ENCODE results near the gene CENPB. TPM values are rescaled to one million over a fixed set of nuclear protein-coding genes. Genes with fewer than 3 reads are reported as not detected.

The CENPB gene
- total and polyA plus RNA-seq, 11 donors = 56.2 to 122 (median 75.3) TPM

DNA sequence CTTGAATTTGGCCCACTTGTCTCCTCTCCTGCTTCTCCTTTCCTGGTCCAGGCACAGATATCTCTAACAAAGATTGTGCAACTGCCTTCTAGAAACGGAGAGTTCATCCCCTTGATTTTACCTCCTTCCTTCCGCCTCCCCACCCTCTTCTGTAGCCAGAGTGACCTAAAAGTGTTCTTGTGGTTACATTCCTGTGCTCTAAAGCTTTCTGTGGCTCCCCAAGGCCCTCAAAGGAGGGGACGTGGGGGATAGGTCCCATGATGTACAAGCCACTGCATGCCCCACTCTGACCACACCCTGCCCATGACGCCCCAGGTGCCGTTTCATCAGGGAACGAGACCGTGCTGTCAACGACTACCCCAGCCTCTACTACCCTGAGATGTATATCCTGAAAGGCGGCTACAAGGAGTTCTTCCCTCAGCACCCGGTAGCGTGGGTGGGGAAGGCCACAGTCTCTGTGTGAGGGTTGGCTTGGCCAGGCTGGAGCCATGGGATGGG is 17.8 kb upstream of the CENPB start:
- intact Hi-C loops (cut with DNase I) = no loop called here
- Histone ChIP-seq H3K36me3 (peaks cover 0 to 67% (median 27%) of the 10 kb centered on the region in 9 donors), H3K27me3 (no peaks in the 10 kb centered on the region), H3K27ac (peak overlapping the region in 1 of 12 donors; percentile 94), H3K9me3 (no peaks in the 10 kb centered on the region), H3K4me1 (peaks cover 11 to 61% (median 29%) of the 10 kb centered on the region in 12 donors), H3K4me3 (no peak overlapping the region)
- no peak for ATAC-seq
- no peak for TF ChIP-seq CTCF (IDR thresholded peaks at IDR 0.05)
- TF ChIP-seq POLR2A (IDR thresholded peaks at IDR 0.05) = no peak
- peak in 2 of 5 donors; percentile 9 to 26 for DNase-seq
- 87 to 94% (median 89%) methylated on average over 11 of the region's 11 CpGs for WGBS, 4 donors

GRCh38 chr20:3803854-3804253 is 17.3 kb upstream of the CENPB start:
- TF ChIP-seq CTCF (IDR thresholded peaks at IDR 0.05) = no peak
- ATAC-seq (no peak), DNase-seq (peak in 2 of 5 donors; percentile 13 to 22)
- H3K27ac ChIP-seq = peak overlapping the region in 1 of 12 donors; percentile 94
- no peaks in the 10 kb centered on the region for H3K27me3 ChIP-seq
- intact Hi-C loops (cut with DNase I) = no loop called here
- peaks cover 11 to 64% (median 29%) of the 10 kb centered on the region in 12 donors for H3K4me1 ChIP-seq
- H3K4me3 ChIP-seq = no peak overlapping the region
- no peaks in the 10 kb centered on the region for H3K9me3 ChIP-seq
- H3K36me3 ChIP-seq = peaks cover 0 to 70% (median 27%) of the 10 kb centered on the region in 9 donors
- WGBS, 4 donors = 90 to 98% (median 93%) methylated on average over 6 of the region's 6 CpGs

DNA sequence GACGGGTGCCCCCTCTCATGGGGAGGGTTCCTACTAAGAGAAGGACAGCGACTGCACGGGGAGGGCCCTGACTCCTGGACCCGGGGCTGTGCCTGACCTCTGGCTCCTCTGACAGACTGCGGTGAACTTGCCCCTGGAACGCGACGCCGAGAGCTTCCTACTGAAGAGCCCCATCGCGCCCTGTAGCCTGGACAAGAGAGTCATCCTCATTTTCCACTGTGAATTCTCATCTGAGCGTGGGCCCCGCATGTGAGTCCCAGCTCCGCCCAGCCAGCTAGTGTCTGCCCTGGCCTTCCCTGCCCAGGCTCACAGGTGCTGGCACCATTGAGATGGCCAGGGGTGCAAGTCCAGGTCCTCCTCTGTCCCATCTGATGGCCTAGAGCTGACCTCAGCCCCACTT is 16.7 kb upstream of the CENPB start:
- H3K4me3 ChIP-seq = no peak overlapping the region
- intact Hi-C loops (cut with DNase I) = no loop called here
- TF ChIP-seq POLR2A (IDR thresholded peaks at IDR 0.05) (no peak), CTCF (IDR thresholded peaks at IDR 0.05) (no peak)
- DNase-seq (peak in 2 of 5 donors; percentile 18 to 20), ATAC-seq (no peak)
- H3K27me3 ChIP-seq = no peaks in the 10 kb centered on the region
- 93 to 97% (median 95%) methylated on average over 14 of the region's 14 CpGs for WGBS, 4 donors
- H3K36me3 ChIP-seq = peaks cover 0 to 75% (median 27%) of the 10 kb centered on the region in 9 donors
- H3K9me3 ChIP-seq = no peaks in the 10 kb centered on the region
- H3K4me1 ChIP-seq = peaks cover 8 to 64% (median 27%) of the 10 kb centered on the region in 12 donors
- no peak overlapping the region for H3K27ac ChIP-seq

GRCh38 chr20:3802524-3803239 is 16.1 kb upstream of the CENPB start:
- ATAC-seq (no peak), DNase-seq (peak in 1 of 5 donors; percentile 11)
- no peak overlapping the region for H3K27ac ChIP-seq
- no peaks in the 10 kb centered on the region for H3K27me3 ChIP-seq
- H3K36me3 ChIP-seq = peaks cover 0 to 76% (median 27%) of the 10 kb centered on the region in 9 donors
- H3K9me3 ChIP-seq = no peaks in the 10 kb centered on the region
- intact Hi-C loops (cut with DNase I) = no loop called here
- H3K4me3 ChIP-seq = no peak overlapping the region
- no peak for TF ChIP-seq POLR2A (IDR thresholded peaks at IDR 0.05)
- 92 to 95% (median 93%) methylated on average over 11 of the region's 11 CpGs for WGBS, 4 donors
- peaks cover 6 to 64% (median 21%) of the 10 kb centered on the region in 12 donors for H3K4me1 ChIP-seq
